T-cell (primary cell): ENCODE data around the gene KIN. TPM values are rescaled to one million over a fixed set of nuclear protein-coding genes. Genes with fewer than 3 reads are reported as not detected.

Source experiments
- ATAC-seq, 4 experiments: fragments of 200-7000 bp in 3 of 4; fragments of 150-1000 bp in 1 of 4; cut with Tn5 transposase; replicated peaks in 1 of 4; 1 replicate in 3 of 4; 2 replicates in 1 of 4; pipeline ENCODE4 v1.10.0; 2021; ENCODE audit warnings: moderate library complexity in 3 of 4, mild to moderate bottlenecking in 2 of 4, moderate number of reproducible peaks in 1 of 4
- CTCF ChIA-PET, 2 donors: fragments of 300-600 bp; sonication (Branson Sonifier 250); formaldehyde crosslinking; loops; one replicate each; lab custom pipeline; 2022; ENCODE audit warnings: antibody characterized with exemption in 2 of 2; lab: Charles Lee
- POLR2A ChIA-PET, 2 donors: fragments of 300-600 bp; sonication (Branson Sonifier 250); formaldehyde crosslinking; loops; one replicate each; lab custom pipeline; 2022; ENCODE audit warnings: antibody characterized with exemption in 2 of 2; lab: Charles Lee
- DNase-seq, 35 experiments: peaks; one replicate each; pipeline versions ENCODE4 v3.0.0 to v3.0.0-alpha.2; 2013 to 2023
- H3K27ac ChIP-seq: one replicate; pipeline ENCODE4 v1.5.1; 2013; ENCODE audit warnings: low read length
- H3K27me3 ChIP-seq, 2 experiments: replicated peaks in 1 of 2; 1 replicate in 1 of 2; 2 replicates in 1 of 2; pipeline versions ENCODE4 v1.6.1 to v1.7.0; 2013; ENCODE audit warnings: low read length in 1 of 2, mixed read lengths in 1 of 2; ENCODE audit not compliant: control insufficient read depth in 2 of 2, insufficient read depth in 2 of 2; ENCODE audit errors: extremely low read depth in 1 of 2
- H3K36me3 ChIP-seq, 2 donors: 1 replicate in 1 of 2; 2 replicates in 1 of 2; pipeline versions ENCODE4 v1.6.1 to v1.7.0; 2013; ENCODE audit warnings: low read length in 1 of 2; ENCODE audit not compliant: control insufficient read depth in 2 of 2, insufficient read depth in 1 of 2; ENCODE audit errors: extremely low read depth in 1 of 2
- H3K4me1 ChIP-seq, 2 experiments: 1 replicate in 1 of 2; 2 replicates in 1 of 2; pipeline versions ENCODE4 v1.6.1 to v1.7.0; 2013; ENCODE audit warnings: low read length in 2 of 2, mixed read lengths in 1 of 2; ENCODE audit not compliant: insufficient read depth in 2 of 2, control insufficient read depth in 1 of 2; ENCODE audit errors: extremely low read depth in 1 of 2
- H3K4me3 ChIP-seq, 2 donors: 1 replicate in 1 of 2; 2 replicates in 1 of 2; pipeline versions ENCODE4 v1.5.1 to v1.7.0; 2013; ENCODE audit warnings: mild to moderate bottlenecking in 2 of 2, low read length in 1 of 2, moderate library complexity in 1 of 2; ENCODE audit not compliant: control insufficient read depth in 1 of 2; ENCODE audit errors: extremely low read depth in 1 of 2
- H3K9me3 ChIP-seq: 2 replicates; pipeline ENCODE4 v1.7.0; 2013
- H3K27ac Mint-ChIP-seq, 2 donors: one replicate each; pipeline ENCODE4 v1.8.0; 2020 to 2021; ENCODE audit warnings: mild to moderate bottlenecking in 2 of 2, mixed read lengths in 2 of 2
- H3K27me3 Mint-ChIP-seq, 2 donors: one replicate each; pipeline ENCODE4 v1.8.0; 2021 to 2022; ENCODE audit warnings: mixed read lengths in 2 of 2
- H3K36me3 Mint-ChIP-seq: one replicate; pipeline ENCODE4 v1.8.0; 2021; ENCODE audit warnings: mixed read lengths
- H3K4me1 Mint-ChIP-seq, 3 donors: one replicate each; pipeline ENCODE4 v1.8.0; 2020 to 2022; ENCODE audit warnings: mixed read lengths in 3 of 3, mild to moderate bottlenecking in 1 of 3
- H3K4me3 Mint-ChIP-seq, 3 donors: one replicate each; pipeline ENCODE4 v1.8.0; 2020 to 2022; ENCODE audit warnings: mild to moderate bottlenecking in 3 of 3, mixed read lengths in 3 of 3, moderate library complexity in 3 of 3
- H3K9me3 Mint-ChIP-seq, 3 donors: one replicate each; pipeline ENCODE4 v1.8.0; 2020 to 2022; ENCODE audit warnings: mixed read lengths in 3 of 3
- WGBS: methylation state at CpG from one replicate; pipeline ENCODE4 v1.1.5; 2013; ENCODE audit warnings: missing lambda C conversion rate; ENCODE audit not compliant: insufficient coverage; 5-methylcytosine and 5-hydroxymethylcytosine counted together
- total RNA-seq, 35 experiments: library from RNA in 6 of 35; stranded (reverse) in 6 of 35; fragments of 120-200 nt in 1 of 35; gene quantifications; one replicate each; pipeline versions ENCODE4 v1.2.1 to v1.2.4 and lab custom pipeline; 2013 to 2026

KIN gene
- total RNA-seq, 5 donors from 2014 or later (not counting 1 experiment from before 2014, with no cell fraction given), result 7.1 to 13.3 (median 10.0) TPM

DNA sequence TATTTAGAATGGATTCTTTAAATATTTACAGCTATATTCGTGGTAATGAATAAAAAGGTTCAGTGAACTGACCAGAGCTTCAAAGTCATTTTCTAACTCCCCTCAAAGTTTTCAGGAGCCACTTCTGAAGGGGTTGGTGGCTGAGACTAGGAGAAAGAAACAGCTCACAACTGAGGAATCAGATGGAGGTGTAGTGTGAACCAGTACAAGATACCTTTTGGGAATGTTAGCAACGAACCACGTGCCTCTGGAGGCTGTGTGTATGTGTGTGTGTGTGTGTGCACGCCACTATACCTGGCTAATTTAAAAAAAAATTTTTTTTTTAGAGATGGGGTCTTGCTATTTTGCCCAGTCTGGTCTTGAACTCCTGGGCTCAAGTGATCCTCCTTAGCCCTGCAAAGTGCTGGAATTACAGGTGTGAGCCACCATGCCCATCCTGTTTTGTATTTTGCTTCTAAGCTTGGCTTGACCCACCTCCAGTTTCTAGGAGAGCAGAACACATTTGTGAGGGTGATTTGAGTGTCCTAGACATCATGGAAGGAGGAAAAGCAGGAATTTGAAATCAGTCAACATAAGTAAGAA lies 21.0 kb upstream of the KIN start:
- Histone ChIP-seq H3K27ac (no peak overlapping the region), H3K9me3 (no peaks in the 10 kb centered on the region), H3K36me3 (peaks cover 3 to 31% of the 10 kb centered on the region in 2 donors), H3K4me1 (no peaks in the 10 kb centered on the region), H3K4me3 (no peak overlapping the region), H3K27me3 (no peaks in the 10 kb centered on the region)
- H3K9me3 Mint-ChIP-seq, result no peaks in the 10 kb centered on the region
- H3K4me1 Mint-ChIP-seq, result peaks cover 0 to 5% (median 0%) of the 10 kb centered on the region in 3 donors
- CTCF ChIA-PET, result interaction anchor here (0.6 to 0.7 kb wide), 2 partner anchors 16 to 393 kb away, joined by 4 read pairs; no protein-coding TSS in a partner anchor
- no peaks in the 10 kb centered on the region for H3K27me3 Mint-ChIP-seq
- no peak overlapping the region for H3K4me3 Mint-ChIP-seq
- ATAC-seq (no peak), DNase-seq (no peak)
- 100% methylated on average over 2 of the region's 4 CpGs for whole genome bisulfite sequencing
- no peak overlapping the region for H3K27ac Mint-ChIP-seq
- peaks cover 21% of the 10 kb centered on the region for H3K36me3 Mint-ChIP-seq
- POLR2A ChIA-PET, result interaction anchor here (0.6 to 1.8 kb wide), 4 partner anchors 9 to 133 kb away, joined by 3 to 5 read pairs (median 4); partner anchors contain the start of gene ATP5F1C (in 1 of the 2)

DNA sequence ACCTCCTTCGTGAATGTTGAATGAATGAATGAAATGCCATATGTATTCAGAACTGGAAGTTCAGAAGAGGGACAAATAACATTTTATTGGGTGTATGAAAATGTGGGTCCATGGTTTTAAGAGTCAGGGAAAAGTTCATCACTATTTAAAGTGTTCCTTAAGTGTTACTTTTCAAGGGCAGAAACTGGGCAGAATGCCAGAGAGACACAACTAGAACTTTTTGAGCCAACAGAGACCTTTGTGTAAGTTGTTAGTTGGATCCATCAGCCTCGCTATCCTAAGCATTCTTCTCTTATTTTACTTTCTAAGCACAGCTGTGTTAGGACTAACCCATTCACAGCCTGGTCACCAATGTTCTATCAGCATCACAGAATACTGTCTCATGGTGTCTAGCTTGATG lies 16.9 kb upstream of the KIN start:
- peaks cover 0 to 1% (median 1%) of the 10 kb centered on the region in 3 donors for H3K4me1 Mint-ChIP-seq
- POLR2A ChIA-PET, result no interaction called here
- H3K27me3 Mint-ChIP-seq, result no peaks in the 10 kb centered on the region

DNA sequence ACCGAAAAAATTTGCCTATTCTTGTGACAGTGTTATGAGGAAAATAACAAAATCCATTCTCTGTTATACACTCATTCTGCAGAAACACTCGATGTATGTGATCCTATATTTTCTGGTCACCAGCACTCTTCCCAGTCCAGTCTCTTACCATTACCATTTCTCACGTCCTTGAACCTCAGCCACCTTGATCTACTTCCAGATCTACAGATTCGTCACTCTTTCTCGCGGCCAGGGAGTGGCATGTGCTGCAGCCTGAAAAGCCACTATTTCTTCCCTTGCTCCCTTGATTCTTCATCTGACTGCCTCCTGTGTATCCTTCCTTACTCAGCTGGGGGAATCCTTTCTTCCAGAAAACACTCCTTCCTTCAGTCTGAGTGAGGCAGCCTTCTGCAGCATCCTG lies 16.4 kb upstream of the KIN start:
- Mint-ChIP-seq H3K36me3 (peaks cover 50% of the 10 kb centered on the region), H3K4me1 (peaks cover 0 to 1% (median 1%) of the 10 kb centered on the region in 3 donors), H3K4me3 (no peak overlapping the region), H3K27ac (no peak overlapping the region), H3K27me3 (no peaks in the 10 kb centered on the region), H3K9me3 (no peaks in the 10 kb centered on the region)
- H3K9me3 ChIP-seq, result no peaks in the 10 kb centered on the region
- H3K4me3 ChIP-seq, result no peak overlapping the region
- peaks cover 3 to 72% of the 10 kb centered on the region in 2 donors for H3K36me3 ChIP-seq
- no peak for DNase-seq
- WGBS, result 95% methylated on average over 5 of the region's 6 CpGs
- H3K27me3 ChIP-seq, result no peaks in the 10 kb centered on the region
- POLR2A ChIA-PET, result no interaction called here
- ATAC-seq, result no peak
- H3K4me1 ChIP-seq, result no peaks in the 10 kb centered on the region
- CTCF ChIA-PET, result interaction anchor here in 1 of 2 donors (1.1 kb wide), 1 partner anchor 13 kb away, joined by 3 read pairs; no protein-coding TSS in a partner anchor
- H3K27ac ChIP-seq, result no peak overlapping the region

More for the DNA sequence above, 16.9 kb upstream of the KIN start:
- no peaks in the 10 kb centered on the region for H3K4me1 ChIP-seq
- WGBS, result no CpG with 5 or more reads among the region's 2 CpGs
- DNase-seq, result no peak
- CTCF ChIA-PET, result no interaction called here
- H3K36me3 ChIP-seq, result peaks cover 3 to 67% of the 10 kb centered on the region in 2 donors
- no peak overlapping the region for H3K27ac ChIP-seq
- no peak overlapping the region for H3K4me3 Mint-ChIP-seq
- no peaks in the 10 kb centered on the region for H3K9me3 ChIP-seq
- no peaks in the 10 kb centered on the region for H3K27me3 ChIP-seq
- H3K27ac Mint-ChIP-seq, result no peak overlapping the region
- no peaks in the 10 kb centered on the region for H3K9me3 Mint-ChIP-seq
- no peak overlapping the region for H3K4me3 ChIP-seq
- ATAC-seq, result no peak
- H3K36me3 Mint-ChIP-seq, result peaks cover 45% of the 10 kb centered on the region

DNA sequence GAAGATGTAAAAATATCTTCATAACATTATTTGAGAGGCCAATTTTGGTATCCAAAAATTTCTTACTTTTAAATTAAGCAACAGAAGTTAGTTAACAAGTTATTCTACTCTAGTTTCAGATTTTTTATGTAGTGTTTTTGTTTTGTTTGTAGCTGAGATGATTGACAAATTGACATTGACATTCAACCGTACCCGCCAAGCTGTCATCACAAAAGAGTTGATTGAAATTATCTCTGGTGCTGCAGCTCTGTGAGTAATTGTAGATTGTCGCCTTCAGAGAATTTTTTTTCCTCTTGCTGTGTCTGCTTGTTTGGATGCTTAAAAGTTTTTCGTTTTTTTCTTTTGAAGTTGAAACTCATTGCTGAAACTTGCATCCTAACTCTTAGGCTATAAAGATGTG lies 14.8 kb upstream of the KIN start:
- Histone ChIP-seq H3K9me3 (no peaks in the 10 kb centered on the region), H3K4me1 (no peaks in the 10 kb centered on the region), H3K4me3 (no peak overlapping the region), H3K27me3 (no peaks in the 10 kb centered on the region), H3K27ac (no peak overlapping the region), H3K36me3 (peaks cover 3 to 84% of the 10 kb centered on the region in 2 donors)
- no peak overlapping the region for H3K27ac Mint-ChIP-seq
- ChIA-PET CTCF (interaction anchor here in 1 of 2 donors (0.6 kb wide), 1 partner anchor 8 kb away, joined by 3 read pairs; no protein-coding TSS in a partner anchor), POLR2A (no interaction called here)
- H3K4me3 Mint-ChIP-seq, result no peak overlapping the region
- H3K4me1 Mint-ChIP-seq, result peaks cover 0 to 1% (median 1%) of the 10 kb centered on the region in 3 donors
- WGBS, result 97% methylated on average over 3 of the region's 4 CpGs
- H3K36me3 Mint-ChIP-seq, result peaks cover 54% of the 10 kb centered on the region
- no peak for ATAC-seq
- no peaks in the 10 kb centered on the region for H3K27me3 Mint-ChIP-seq
- no peak for DNase-seq
- no peaks in the 10 kb centered on the region for H3K9me3 Mint-ChIP-seq

DNA sequence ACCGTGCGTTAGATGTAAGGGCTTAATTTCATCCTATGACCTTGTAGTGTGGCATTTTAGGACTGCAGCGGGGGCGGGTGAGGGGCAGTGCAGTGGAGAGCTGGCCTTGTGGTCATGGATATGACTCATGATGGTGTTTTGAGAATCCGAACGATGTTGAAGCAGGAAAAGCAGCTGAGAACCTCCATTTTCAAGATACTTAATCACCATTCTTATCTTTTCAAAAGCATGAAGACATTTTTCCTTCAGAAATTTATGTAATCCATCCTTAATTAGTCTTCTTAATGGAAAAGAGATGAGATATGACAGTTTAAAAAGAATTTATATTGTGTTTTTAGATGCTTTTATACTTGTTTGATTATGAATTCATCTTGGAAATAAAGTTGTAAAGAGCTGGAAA lies 9.8 kb upstream of the KIN start:
- ATAC-seq, result no peak
- Mint-ChIP-seq H3K27ac (no peak overlapping the region), H3K4me3 (no peak overlapping the region), H3K27me3 (no peaks in the 10 kb centered on the region), H3K9me3 (no peaks in the 10 kb centered on the region), H3K36me3 (peaks cover 47% of the 10 kb centered on the region), H3K4me1 (peaks cover 31 to 45% (median 44%) of the 10 kb centered on the region in 3 donors)
- Histone ChIP-seq H3K27me3 (no peaks in the 10 kb centered on the region), H3K27ac (no peak overlapping the region), H3K9me3 (no peaks in the 10 kb centered on the region), H3K4me3 (no peak overlapping the region), H3K36me3 (peaks cover 0 to 61% of the 10 kb centered on the region in 2 donors), H3K4me1 (peaks cover 0 to 4% of the 10 kb centered on the region in 2 experiments)
- POLR2A ChIA-PET, result no interaction called here
- no peak for DNase-seq
- CTCF ChIA-PET, result interaction anchor here in 1 of 2 donors (0.5 kb wide), 2 partner anchors 281 to 869 kb away, joined by 3 read pairs; no protein-coding TSS in a partner anchor
- no CpG with 5 or more reads among the region's 6 CpGs for WGBS

DNA sequence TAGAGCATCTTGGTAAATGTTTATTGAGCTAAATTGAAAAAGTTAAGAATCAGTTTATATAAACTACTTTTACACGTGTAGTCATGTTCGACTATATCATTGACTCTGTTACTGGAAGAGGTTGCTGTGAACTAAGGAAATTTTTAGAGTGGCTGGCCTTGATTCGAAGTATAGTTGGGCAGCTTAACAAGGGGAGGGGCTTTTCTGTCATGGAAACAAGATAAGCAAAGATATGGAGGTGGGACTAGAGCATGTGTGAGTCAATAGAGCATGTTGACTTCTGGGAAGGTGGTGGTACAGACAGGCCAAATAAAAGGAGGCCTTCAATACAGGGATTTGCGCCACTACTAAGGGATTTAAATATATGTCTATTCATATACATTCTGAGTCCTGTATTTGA lies 7.8 kb upstream of the KIN start:
- Histone ChIP-seq H3K4me3 (no peak overlapping the region), H3K36me3 (peaks cover 0 to 52% of the 10 kb centered on the region in 2 donors), H3K27ac (no peak overlapping the region), H3K9me3 (no peaks in the 10 kb centered on the region), H3K4me1 (peaks cover 6 to 7% of the 10 kb centered on the region in 2 experiments), H3K27me3 (no peaks in the 10 kb centered on the region)
- H3K36me3 Mint-ChIP-seq, result peaks cover 54% of the 10 kb centered on the region
- H3K9me3 Mint-ChIP-seq, result no peaks in the 10 kb centered on the region
- ATAC-seq, result no peak
- 63% methylated on average over 1 of the region's 4 CpGs for WGBS
- H3K27ac Mint-ChIP-seq, result peak overlapping the region in 1 of 2 donors; percentile 49
- ChIA-PET POLR2A (interaction anchor here in 1 of 2 donors (0.6 kb wide), 1 partner anchor 399 kb away, joined by 3 read pairs; no protein-coding TSS in a partner anchor), CTCF (interaction anchor here in 1 of 2 donors (0.7 kb wide), 1 partner anchor 21 kb away, joined by 3 read pairs; no protein-coding TSS in a partner anchor)
- peaks cover 51 to 65% (median 63%) of the 10 kb centered on the region in 3 donors for H3K4me1 Mint-ChIP-seq
- DNase-seq, result no peak
- no peaks in the 10 kb centered on the region for H3K27me3 Mint-ChIP-seq
- H3K4me3 Mint-ChIP-seq, result no peak overlapping the region
